Stimulated activated CD8-positive, alpha-beta memory T cell treated with anti-CD3 and anti-CD28 coated beads, Interleukin-7, amount 100 ng/mL, for 4 hours (primary cell): ENCODE results near the gene STRADA.

Experiments used
- DNase-seq, 2 donors: peaks; one replicate each; pipeline ENCODE4 v3.0.0-alpha.2; 2020; ENCODE audit warnings: low read depth in 2 of 2

Gene STRADA

DNA sequence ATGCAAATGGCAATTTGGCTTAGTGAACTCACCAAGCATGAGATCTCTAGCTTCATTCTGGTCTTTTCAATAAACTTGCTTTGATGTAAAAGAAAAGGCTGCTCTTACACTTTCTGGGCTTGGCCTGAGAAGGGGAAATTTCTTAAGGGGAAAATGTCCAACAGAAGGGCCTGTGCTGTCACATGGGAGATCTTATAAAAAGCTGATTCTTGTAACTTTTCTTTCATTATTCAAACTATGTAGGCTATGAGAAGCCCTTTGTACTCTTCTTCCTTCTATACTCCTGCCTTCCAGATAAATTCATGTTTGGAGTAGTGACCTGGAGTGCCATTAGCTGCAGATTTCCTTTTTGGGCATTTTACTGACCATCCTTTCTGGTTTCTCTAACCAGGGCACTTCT lies 58.6 kb downstream of the STRADA start:
- DNase-seq: no peak

DNA sequence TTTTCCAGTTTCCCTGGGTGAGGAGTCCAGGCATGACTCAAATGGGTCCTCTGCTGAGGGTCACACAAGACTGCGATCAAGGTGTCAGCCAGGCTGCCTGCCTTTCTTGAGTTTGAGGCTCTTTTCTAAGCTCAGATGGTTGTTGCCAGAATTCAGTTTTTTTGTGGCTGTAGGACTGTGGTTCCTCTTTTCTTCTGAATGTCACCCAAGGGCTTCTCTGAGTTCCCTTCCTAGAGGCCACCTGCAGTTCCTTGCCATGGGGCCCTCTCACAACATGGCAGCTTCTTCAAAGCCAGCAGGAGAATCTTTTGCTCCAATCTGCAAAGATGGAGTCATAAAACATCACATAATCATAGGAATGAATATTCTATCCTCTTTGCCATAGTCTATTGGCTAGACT lies 59.2 kb downstream of the STRADA start:
- no peak for DNase-seq

- no peak for DNase-seq
Observed at GRCh38 chr17:63681530-63681929, 60.1 kb downstream of the STRADA start.

GRCh38 chr17:63680700-63681099 lies 60.9 kb downstream of the STRADA start:
- DNase-seq: no peak

DNA sequence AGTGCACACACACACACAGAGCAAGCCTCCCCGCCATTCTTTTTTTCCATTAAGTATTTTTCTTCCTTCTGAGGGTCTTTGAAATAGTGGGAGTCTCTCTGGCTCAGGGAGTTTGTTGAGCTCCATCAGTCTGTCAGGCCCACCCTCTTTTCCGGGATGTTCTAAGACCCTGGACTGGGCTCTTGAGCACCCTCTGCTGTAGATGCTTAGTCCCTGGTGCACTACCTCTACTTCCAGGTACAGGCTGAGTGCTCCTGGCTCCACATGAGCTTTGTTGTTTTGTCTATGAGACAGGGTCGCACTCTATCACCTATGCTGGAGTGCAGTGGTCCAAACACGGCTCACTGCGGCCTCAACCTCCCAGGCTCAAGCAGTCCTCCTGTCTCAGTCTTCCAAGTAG lies 62.4 kb downstream of the STRADA start:
- no peak for DNase-seq

DNA sequence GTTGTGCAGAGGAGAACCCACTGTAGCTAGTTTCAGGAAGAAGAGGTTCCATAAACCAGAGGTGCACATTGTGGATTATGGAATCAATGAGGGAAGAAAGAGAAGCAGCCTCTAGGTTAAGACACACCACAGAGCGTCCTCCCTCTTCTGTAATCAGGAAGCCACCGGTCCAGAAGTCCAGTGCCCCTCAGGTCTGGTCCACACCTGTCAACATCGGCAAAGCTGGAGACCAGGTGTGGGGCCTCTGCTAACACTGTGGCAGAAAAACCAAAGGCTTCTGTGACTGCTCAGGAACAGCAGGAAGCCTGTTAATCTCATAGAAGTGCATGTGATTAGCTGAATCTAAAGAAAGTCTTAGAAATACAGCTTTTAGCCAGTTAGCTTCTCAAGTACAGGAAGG lies 65.0 kb downstream of the STRADA start:
- no peak for DNase-seq

- DNase-seq: no peak
Observed at GRCh38 chr17:63675607-63676546, 65.7 kb downstream of the STRADA start.

DNA sequence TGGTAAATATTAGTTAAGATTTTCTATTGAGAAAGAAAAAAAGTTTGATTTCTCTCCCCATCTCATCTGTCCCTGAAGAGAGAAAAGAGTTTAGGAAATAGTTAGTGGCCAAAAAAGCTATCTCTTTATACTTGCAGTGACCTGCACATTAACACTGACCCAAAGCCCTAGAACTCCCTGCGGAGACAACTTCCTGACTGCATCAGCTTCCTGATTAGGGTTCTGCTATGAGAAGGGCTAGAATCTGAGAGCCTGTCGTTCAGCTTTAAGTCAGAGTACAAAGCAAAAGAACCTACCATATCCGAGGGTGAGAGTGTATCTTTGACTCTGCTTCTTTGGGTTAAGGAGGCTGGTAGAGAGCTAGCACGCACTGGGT lies 66.4 kb downstream of the STRADA start:
- DNase-seq: no peak

DNA sequence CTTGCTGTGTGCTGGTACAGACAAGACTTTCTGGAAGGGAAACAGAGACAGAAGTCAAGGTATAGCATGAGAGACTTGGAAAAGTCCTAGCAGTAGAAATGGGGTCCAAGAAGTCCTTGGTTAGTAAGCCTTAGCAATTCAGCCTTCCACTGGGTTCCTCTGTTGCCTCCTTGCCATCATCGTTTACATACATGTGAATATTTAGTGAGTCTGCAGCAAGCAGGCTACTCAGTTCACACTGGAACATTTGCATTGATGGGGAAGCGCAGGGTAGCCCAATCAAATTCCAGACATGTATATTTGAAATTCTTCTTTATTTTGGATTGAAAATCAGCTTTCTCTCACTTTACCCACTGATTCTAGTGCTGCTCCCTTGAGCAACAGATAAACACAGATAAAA lies 68.7 kb downstream of the STRADA start:
- no peak for DNase-seq

GRCh38 chr17:63665527-63666214 lies 75.9 kb downstream of the STRADA start:
- DNase-seq: no peak

DNA sequence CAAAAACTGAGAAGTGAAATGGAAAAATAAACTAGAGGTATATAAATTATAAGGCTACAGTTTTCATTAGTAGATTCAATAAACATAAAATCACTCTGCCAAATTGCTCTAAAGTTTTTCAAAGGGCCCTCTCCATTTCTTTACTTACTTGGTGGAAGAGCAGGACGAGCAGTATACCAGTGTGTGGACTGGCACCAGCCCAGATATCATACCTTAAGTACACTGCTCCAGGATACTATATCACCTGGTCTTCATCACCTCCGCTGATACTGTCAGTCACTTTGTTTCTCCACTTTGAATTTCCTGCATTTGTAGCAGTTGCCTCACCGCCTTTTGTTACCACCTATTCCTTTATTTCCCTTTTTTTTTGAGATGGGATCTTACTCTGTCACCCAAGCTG lies 81.7 kb downstream of the STRADA start:
- no peak for DNase-seq

DNA sequence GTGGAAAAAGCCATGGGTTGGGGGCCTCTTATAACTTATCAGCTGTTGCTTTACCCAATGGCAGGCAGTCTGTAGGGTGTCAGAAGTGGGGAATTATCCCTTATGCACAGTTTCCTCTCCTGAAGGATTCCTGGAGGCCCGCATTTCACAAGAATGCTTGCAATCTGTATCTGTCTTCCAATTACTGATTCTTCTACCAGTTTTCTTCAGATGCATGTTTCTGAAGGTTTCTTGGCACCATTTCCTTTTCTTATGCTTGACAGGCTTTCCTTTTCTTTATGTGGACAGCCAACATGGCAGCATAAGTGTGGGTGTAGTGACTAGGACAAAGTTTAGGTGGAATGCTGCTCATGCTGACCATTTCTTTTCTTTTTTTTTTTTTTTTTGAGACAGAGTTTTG lies 83.2 kb downstream of the STRADA start:
- no peak for DNase-seq

DNA sequence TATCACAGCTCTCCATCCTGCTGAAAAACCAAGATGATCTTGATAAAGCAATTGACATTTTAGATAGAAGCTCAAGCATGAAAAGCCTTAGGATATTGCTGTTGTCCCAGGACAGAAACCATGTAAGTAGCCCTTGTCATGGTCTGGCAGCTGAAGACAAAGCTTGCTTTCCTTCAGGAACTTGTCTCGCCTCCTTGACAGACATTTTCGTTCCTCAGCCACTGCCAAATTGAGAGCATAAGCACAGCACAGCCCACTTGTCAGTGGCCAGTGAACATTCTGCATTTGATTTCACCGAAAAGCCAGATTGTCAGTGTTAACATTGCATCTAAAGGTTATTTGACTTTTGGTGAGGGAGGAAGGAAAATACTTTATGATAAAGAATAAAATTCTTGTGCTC lies 83.8 kb downstream of the STRADA start:
- DNase-seq: no peak

GRCh38 chr17:63653050-63653449 lies 88.5 kb downstream of the STRADA start:
- DNase-seq: no peak
